Muscle of leg (tissue), 11 donors: ENCODE data around the gene IL6R. TPM values are rescaled to one million over a fixed set of nuclear protein-coding genes. Genes with fewer than 3 reads are reported as not detected.

Experiments used
- DNase-seq: peaks from one replicate; pipeline ENCODE4 v3.0.0; 2013
- H3K27ac ChIP-seq: one replicate; pipeline ENCODE4 v1.5.1; 2013; ENCODE audit warnings: mild to moderate bottlenecking, low read length, control low read depth
- H3K27me3 ChIP-seq: one replicate; pipeline ENCODE4 v1.6.1; 2013; ENCODE audit warnings: low read length; ENCODE audit not compliant: control insufficient read depth, insufficient read depth
- H3K36me3 ChIP-seq: one replicate; pipeline ENCODE4 v1.6.1; 2013; ENCODE audit warnings: low read length; ENCODE audit not compliant: control insufficient read depth, insufficient read depth
- H3K4me1 ChIP-seq: one replicate; pipeline ENCODE4 v1.6.1; 2013; ENCODE audit warnings: low read length; ENCODE audit not compliant: control insufficient read depth, insufficient read depth
- H3K4me3 ChIP-seq: one replicate; pipeline ENCODE4 v1.5.1; 2013; ENCODE audit warnings: low read length, control low read depth
- H3K9me3 ChIP-seq: replicated peaks from 2 replicates; pipeline ENCODE4 v1.6.1; 2013; ENCODE audit warnings: low read depth, low read length; ENCODE audit not compliant: control insufficient read depth
- WGBS: methylation state at CpG from one replicate; pipeline ENCODE4 v1.1.5; 2013; ENCODE audit warnings: missing lambda C conversion rate; ENCODE audit not compliant: insufficient coverage; 5-methylcytosine and 5-hydroxymethylcytosine counted together
- polyA plus RNA-seq, 8 donors: library from polyadenylated mRNA; unstranded; fragments of 120-200 nt; gene quantifications; one replicate each; pipeline versions ENCODE4 v1.2.1 to v1.2.3, GENCODE V29; 2013; ENCODE audit warnings: inconsistent platforms in 1 of 8, low replicate concordance in 1 of 8; ENCODE audit not compliant: insufficient read length in 8 of 8, insufficient read depth in 1 of 8
- total RNA-seq: library from RNA; stranded (reverse); fragments of 120-200 nt; gene quantifications from one replicate; pipeline ENCODE4 v1.2.4, GENCODE V29; 2013

Gene IL6R
- total and polyA plus RNA-seq, 9 donors: 2.7 to 7.6 (median 5.2) TPM

DNA sequence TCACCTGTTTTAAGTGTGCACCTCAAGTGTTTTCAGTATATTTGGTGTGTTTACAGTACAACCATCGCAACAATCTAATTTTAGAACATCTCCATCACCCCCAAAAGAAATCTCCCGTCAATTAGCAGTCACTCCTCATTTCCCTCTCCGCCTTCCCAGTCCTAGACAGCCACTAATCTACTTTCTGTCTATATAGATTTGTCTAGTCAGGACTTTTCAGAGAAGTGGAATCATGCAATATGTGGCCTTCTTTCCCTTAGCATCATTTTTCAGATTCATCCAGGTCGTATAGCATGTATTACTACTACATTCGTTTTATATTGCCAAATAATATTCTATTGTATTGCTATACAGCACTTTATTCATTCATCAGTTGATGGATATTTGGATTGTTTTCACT, 98.8 kb downstream of the IL6R start:
- DNase-seq: no peak
- Histone ChIP-seq H3K27ac (no peak overlapping the region), H3K4me3 (no peak overlapping the region), H3K36me3 (no peaks in the 10 kb centered on the region), H3K9me3 (peaks cover 5% of the 10 kb centered on the region), H3K27me3 (peaks cover 64% of the 10 kb centered on the region), H3K4me1 (peaks cover 2% of the 10 kb centered on the region)
- WGBS: no CpG with 5 or more reads among the region's 5 CpGs

DNA sequence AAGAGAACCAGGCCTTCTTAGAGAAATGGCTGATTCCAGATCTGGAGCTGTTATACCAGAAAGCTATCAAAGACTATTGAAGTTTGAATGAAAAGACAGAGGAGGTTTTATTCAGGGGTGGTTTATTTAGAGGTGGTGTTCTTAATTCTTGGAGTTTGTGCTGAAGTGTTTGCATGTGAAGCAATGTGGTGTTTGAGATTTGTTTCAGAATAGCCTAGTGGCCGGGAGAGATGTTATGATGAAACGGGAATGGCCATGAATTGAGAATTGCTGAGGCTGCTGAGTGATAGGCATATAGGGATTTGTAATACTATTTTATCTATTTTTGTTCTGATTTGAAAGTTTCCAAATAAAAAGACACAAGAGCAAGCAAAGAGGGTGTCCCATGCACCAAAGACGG, 107.6 kb downstream of the IL6R start:
- H3K4me3 ChIP-seq: no peak overlapping the region
- H3K27ac ChIP-seq: no peak overlapping the region
- peaks cover 5% of the 10 kb centered on the region for H3K27me3 ChIP-seq
- DNase-seq: no peak
- no peaks in the 10 kb centered on the region for H3K9me3 ChIP-seq
- no peaks in the 10 kb centered on the region for H3K4me1 ChIP-seq
- no peaks in the 10 kb centered on the region for H3K36me3 ChIP-seq
- no CpG with 5 or more reads among the region's 3 CpGs for WGBS

DNA sequence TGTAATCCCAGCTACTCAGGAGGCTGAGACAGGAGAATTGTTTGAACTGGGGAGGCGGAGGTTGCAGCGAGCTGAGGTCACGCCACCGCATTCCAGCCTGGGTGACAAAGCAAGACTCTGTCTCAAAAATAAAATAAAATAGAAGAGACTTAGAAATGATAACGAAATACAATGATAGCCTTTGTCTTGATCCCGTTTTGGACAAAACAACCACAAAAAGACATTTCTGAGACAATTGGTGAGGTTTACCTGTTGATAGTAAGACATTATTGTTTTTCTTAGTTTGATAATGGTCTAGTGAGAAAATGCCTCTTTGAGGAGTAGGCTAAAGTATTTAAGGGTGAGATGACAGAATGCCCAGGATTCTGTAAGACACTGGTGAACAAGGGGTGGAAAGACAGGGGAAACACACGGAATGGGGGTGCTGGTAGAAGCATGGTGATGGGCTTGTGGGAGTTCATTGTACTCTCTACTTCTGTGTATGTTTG, 109.0 kb downstream of the IL6R start:
- Histone ChIP-seq H3K9me3 (no peaks in the 10 kb centered on the region), H3K4me1 (no peaks in the 10 kb centered on the region), H3K36me3 (no peaks in the 10 kb centered on the region), H3K27ac (no peak overlapping the region), H3K27me3 (peaks cover 3% of the 10 kb centered on the region), H3K4me3 (no peak overlapping the region)
- WGBS: 92% methylated on average over 2 of the region's 7 CpGs
- DNase-seq: no peak

DNA sequence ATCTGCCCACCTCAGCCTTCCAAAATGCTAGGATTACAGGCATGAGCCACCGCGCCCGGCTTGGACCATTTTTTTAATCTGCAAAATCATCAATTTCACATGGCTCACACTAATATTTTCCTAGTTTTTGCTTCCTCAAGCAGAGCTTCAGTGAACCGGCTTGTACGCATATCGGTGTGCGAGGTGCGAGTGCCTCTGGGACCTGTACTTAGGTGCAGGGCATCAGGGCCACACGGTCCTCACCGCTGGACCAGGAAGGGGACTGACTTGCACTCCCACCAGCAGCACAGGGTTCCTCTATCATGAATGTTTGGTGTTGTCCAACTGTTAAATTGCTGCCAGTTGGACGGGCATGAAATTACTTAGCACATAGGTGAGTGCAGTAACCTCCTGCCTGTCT, 112.5 kb downstream of the IL6R start:
- H3K4me1 ChIP-seq: no peaks in the 10 kb centered on the region
- WGBS: 87% methylated on average over 10 of the region's 11 CpGs

More for the DNA sequence above, 112.5 kb downstream of the IL6R start:
- no peaks in the 10 kb centered on the region for H3K9me3 ChIP-seq
- DNase-seq: no peak
- no peak overlapping the region for H3K4me3 ChIP-seq
- no peak overlapping the region for H3K27ac ChIP-seq
- H3K36me3 ChIP-seq: no peaks in the 10 kb centered on the region
- H3K27me3 ChIP-seq: peaks cover 5% of the 10 kb centered on the region

Other genes with a start within 250 kb of the IL6R start
- 281 TPM for gene TPM3, start 213.2 kb upstream of the IL6R start, total RNA-seq
- gene TPM3, start 213.2 kb upstream of the IL6R start, polyA plus RNA-seq: 1,000 to 10,000 TPM in 1 of 8 donors, 100 to 1,000 TPM in 7; 374 to 1,141 (median 473) TPM
- gene CFAP141, start 199.0 kb upstream of the IL6R start, total RNA-seq: not detected
- under 1 TPM in 1 of 8 donors, not detected in 7; 0.33 TPM for gene CFAP141, start 199.0 kb upstream of the IL6R start, polyA plus RNA-seq
- 42.7 TPM for gene UBAP2L, start 184.4 kb upstream of the IL6R start, total RNA-seq
- 100 to 1,000 TPM in 7 of 8 donors, 10 to 100 TPM in 1; 99.2 to 129 (median 107) TPM for gene UBAP2L, start 184.4 kb upstream of the IL6R start, polyA plus RNA-seq
- gene HAX1, start 132.7 kb upstream of the IL6R start, total RNA-seq: 88.2 TPM
- 10 to 100 TPM; 57.1 to 79.1 (median 68.0) TPM for gene HAX1, start 132.7 kb upstream of the IL6R start, polyA plus RNA-seq
- gene AQP10, start 84.2 kb upstream of the IL6R start, total RNA-seq: 0.04 TPM
- 1 to 10 TPM in 1 of 8 donors, under 1 TPM in 2, not detected in 5; 0.09 to 2.2 (median 0.17) TPM for gene AQP10, start 84.2 kb upstream of the IL6R start, polyA plus RNA-seq
- gene ATP8B2, start 79.8 kb upstream of the IL6R start, total RNA-seq: 33.8 TPM
- gene ATP8B2, start 79.8 kb upstream of the IL6R start, polyA plus RNA-seq: 10 to 100 TPM; 16.4 to 33.4 (median 24.2) TPM
- gene TDRD10, start 96.9 kb downstream of the IL6R start, total RNA-seq: 0.98 TPM
- 1 to 10 TPM; 1.0 to 3.7 (median 1.7) TPM for gene TDRD10, start 96.9 kb downstream of the IL6R start, polyA plus RNA-seq
- 8.2 TPM for gene SHE, start 97.1 kb downstream of the IL6R start, total RNA-seq
- 10 to 100 TPM in 1 of 8 donors, 1 to 10 TPM in 7; 7.3 to 10.4 (median 8.5) TPM for gene SHE, start 97.1 kb downstream of the IL6R start, polyA plus RNA-seq
- gene UBE2Q1, start 153.3 kb downstream of the IL6R start, total RNA-seq: 21.8 TPM
- 10 to 100 TPM; 46.5 to 73.4 (median 68.2) TPM for gene UBE2Q1, start 153.3 kb downstream of the IL6R start, polyA plus RNA-seq
- 0.09 TPM for gene CHRNB2, start 162.4 kb downstream of the IL6R start, total RNA-seq
- 1 to 10 TPM in 1 of 8 donors, under 1 TPM in 7; 0.06 to 1.1 (median 0.22) TPM for gene CHRNB2, start 162.4 kb downstream of the IL6R start, polyA plus RNA-seq
- 38.6 TPM for gene ADAR, start 202.8 kb downstream of the IL6R start, total RNA-seq
- 10 to 100 TPM; 42.1 to 71.9 (median 53.2) TPM for gene ADAR, start 202.8 kb downstream of the IL6R start, polyA plus RNA-seq